NCI-H1105 treated with DMSO at 0.1 percent for 48 hours (cell line): ENCODE measurements around the gene HOXB1.

ENCODE experiments used
- DNase-seq: peaks from one replicate; lab custom pipeline; 2025; lab: John Stamatoyannopoulos, UW

Gene HOXB1

DNA sequence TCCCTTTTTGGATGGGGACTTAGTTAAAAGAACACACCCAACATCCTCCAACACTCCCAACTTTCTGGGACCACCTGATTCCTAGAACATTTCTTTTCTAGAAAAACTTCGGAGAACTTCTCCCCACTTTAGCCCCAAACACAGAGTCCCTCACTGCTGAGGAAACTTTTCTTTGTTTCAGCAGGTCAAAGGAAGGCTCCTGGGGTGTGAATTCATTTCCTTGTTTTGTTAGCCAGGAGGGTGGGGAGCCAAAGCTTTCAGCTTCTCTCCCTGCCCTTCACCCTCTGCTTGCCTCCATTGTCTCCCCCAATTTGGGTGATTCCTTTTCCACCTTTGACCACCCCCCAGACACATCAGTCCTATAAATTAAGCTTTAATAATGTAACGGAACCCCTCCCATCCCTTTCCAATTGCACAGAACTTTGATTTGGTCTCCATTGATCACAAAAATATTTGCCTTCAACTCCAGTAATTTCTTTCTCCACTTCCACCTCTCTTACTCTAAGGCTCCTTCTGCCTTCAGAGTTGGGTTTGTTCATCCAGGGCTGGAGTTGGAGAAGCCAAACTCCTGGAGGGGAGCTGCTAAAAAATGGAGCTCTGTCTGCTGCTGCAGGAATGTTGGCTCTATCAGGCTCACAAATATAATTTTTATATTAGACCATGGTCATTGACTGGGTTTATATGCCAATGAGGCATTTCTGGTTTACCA is 37.0 kb upstream of the HOXB1 start:
- no peak for DNase-seq

DNA sequence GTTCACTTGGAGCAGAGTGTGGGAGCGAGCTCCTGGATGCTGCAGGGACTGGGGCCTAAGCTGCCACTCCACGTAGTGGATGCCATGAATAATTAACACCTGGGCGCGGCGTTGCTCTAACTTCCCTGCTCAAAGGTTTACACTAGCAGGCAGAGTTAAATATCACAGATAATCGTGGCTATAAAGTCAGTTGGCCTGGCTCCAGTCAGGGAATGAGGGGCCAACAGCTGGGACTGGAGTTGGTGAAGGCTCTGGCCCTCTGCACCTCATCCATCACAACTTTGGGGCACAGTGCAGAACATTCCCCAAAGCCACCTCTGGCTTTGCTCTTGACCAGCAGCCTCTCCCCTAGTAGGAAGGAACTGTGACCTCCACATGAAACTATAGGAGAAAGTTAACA is 36.4 kb upstream of the HOXB1 start:
- DNase-seq, result no peak

DNA sequence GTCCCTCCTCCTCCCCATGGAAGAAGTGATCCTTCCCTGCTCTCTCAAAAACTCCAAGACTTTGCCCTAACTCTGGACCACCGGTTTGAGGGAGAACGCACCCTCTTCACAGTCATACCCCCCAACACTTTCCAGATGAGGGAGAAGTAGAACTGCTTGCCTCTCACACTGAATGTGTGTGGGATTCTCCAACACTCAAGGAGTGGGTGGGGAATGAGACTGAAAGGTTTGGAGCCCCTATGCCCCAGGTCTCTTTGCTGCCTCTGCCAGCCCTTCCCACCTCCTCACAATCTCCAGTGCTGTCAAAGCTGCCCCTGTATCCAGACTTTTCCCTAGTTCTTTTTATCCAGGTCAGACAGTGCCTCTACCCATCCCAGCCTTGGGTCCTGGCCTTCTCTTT is 35.9 kb upstream of the HOXB1 start:
- no peak for DNase-seq

GRCh38 chr17:48565925-48566710 is 35.3 kb upstream of the HOXB1 start:
- DNase-seq, result no peak

DNA sequence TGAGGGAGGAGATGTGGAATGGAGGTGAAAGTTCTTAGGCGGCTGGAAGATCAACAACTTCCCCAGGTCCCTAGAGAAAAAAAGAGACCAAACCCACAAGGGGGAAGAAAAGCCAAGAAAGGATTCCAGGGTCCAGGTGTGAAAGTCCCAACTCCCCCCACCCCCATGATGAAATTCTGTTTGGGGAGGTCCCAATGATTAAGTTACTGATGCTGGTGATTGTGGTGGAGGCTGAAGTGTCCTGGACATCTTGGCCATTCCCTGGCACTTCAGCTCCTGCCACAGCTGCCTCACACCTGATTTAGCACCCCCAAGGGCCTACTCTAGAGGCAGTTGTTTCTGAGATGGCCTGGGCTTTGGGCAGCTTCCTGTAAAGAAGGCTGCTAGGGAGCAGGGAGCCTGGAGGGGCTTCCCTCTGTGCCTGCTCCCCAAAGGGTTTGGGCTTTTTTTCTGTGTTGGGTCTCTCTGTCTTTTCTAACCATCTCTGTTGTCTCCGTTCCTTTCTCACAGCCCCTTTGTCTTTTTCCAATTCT is 34.3 kb upstream of the HOXB1 start:
- no peak for DNase-seq

DNA sequence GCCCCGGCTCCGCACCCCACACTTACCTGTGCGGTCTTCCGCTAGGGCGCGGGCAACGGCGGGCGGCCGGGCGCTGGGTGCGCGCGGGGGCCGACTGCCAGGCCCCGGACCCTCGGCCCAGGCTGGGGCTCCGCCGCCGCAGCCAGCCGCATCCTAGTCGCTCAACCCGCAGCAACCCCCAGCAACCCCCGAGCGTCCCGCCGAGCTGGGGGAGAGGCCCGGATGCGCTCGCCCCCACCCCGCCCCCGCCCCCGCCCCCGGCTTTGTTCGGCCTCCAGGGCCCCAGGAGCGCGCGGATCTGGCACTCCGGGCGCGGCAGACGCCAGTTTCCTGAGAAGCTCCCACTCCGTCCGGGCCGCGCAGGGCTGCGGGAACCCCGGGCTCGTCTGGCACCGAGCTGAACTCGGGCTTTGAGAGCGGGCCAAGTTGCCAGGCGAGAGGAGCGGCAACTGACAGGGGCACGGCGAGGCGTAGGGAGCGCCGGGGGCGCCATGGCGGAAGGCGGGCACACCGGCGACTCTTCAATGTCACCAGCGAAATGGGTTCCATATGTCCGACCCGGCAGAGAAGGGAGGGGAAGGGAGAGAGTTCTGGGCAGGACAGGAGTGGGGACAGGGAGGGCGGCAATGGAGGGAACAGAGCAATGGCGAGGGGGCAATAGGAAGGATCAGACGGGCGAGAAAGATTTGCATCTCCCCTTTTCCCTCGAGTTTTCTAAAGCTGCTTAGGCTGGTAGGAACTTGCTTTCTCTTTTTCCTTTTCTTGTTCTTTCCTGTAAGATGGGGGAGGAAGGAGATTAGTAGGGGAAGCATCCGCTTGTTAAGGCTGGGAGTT is 33.6 kb upstream of the HOXB1 start:
- peak; percentile 24 for DNase-seq

DNA sequence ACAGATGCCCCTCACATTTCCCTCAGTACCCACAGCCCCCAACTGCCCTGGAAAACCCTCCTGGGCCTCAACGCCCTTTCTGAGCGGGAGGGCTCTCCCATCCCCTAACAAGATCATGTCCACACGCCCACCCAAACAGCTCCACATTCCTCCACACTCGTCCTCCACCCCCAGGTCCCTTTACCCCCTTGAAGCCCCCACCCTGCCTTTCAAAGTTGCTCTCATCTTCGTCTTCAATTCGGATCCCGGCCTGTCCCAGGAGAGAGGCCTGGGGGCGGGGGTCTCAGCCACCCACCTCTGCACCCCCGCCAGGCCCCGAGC is 33.0 kb upstream of the HOXB1 start:
- DNase-seq, result no peak

- no peak for DNase-seq
These were observed 32.6 kb upstream of the HOXB1 start for GRCh38 chr17:48563385-48563838.

- no peak for DNase-seq
These were observed 32.1 kb upstream of the HOXB1 start for GRCh38 chr17:48562934-48563333.

DNA sequence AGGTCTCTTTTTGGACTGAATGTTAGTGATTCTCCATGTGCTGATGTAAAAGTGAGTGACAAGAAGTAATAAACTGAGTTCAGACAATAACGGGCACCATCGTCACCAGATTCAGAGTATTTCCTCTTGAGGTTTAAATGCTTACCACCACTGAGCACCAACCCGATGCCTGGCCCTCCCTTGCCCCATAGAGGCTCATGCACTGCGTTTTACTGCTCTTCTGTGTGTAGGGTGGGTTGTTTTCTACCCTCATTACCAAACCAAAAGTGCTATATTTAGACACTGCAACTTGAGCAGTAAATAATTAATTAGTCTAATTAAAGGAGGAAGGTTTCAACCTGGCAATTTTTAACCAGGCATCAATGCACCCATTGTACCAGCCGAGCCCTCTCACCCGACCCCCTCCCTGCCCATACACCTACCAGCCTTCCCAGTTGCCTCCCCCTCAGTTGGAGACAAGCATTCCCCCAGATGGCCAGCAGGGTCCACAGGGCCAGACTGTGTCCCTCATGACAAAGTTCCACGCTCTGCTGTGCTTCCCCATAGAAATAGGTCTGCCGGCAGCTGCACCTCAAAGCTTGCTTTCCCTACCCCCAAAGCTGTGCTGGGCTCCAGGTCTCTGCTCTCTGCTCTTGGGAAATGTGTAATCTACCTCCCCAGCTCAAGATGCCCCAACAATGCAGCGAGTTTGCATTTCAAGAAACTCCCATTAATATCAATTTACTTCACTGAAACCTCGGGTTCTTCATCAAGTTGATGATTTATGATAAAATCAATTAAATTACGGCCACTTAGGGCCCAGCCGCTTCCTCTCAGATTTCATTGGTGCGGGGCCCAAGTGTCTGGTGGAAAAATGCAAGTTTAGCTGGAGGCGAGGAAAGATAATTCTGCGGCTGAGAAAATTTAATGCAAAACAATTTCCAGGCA is 31.3 kb upstream of the HOXB1 start:
- no peak for DNase-seq

- no peak for DNase-seq
These were observed 29.3 kb upstream of the HOXB1 start for GRCh38 chr17:48559840-48560817.

DNA sequence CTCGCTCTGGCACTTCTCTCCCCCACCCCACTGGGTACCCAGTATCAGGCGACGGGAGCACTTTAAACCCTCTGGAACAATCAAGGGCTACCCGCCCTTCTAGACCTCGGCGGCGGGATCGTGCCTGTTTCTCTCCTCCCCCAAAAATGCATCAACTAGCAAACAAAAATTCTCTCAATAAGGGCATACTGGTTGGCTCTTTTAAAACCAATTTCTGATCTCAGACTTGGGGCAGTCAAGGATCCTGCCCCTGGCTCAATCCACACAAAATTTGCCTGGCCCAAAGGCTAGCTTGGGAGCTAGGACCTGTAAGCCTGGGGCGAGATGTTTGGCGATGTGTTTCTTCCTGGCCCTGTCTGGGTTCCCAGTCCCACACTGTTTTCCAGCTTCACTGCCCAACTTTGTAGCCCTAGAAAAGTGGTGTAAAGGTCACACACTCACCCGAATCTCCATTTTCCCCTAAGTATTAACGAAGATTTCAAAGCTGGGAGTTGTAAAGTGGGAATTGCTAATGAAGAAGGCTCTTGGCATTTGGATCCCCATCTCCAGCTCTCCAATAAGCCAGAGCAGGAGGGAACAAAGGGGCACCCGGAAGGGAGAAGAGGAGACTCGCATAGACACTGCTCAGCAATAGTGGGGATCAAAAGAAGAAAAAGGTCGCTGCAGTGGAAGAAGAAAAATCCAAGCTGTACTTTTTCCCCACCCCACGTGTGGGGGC is 28.5 kb upstream of the HOXB1 start:
- DNase-seq, result no peak

DNA sequence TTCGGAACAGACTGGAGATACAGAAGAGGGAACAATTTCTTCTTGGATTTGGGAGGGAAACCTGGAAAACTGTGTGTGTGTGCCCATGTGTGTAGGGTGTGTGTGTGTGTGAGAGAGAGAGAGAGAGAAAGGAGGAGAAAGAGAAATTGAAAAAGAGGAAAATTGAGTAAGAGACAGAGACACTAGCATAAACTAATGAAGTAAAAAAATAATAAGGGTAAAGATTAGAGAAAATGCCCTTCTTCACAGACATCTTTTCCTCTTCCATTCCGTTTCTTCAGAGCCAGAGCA is 28.0 kb upstream of the HOXB1 start:
- DNase-seq, result no peak

GRCh38 chr17:48558057-48558830 is 27.4 kb upstream of the HOXB1 start:
- no peak for DNase-seq

DNA sequence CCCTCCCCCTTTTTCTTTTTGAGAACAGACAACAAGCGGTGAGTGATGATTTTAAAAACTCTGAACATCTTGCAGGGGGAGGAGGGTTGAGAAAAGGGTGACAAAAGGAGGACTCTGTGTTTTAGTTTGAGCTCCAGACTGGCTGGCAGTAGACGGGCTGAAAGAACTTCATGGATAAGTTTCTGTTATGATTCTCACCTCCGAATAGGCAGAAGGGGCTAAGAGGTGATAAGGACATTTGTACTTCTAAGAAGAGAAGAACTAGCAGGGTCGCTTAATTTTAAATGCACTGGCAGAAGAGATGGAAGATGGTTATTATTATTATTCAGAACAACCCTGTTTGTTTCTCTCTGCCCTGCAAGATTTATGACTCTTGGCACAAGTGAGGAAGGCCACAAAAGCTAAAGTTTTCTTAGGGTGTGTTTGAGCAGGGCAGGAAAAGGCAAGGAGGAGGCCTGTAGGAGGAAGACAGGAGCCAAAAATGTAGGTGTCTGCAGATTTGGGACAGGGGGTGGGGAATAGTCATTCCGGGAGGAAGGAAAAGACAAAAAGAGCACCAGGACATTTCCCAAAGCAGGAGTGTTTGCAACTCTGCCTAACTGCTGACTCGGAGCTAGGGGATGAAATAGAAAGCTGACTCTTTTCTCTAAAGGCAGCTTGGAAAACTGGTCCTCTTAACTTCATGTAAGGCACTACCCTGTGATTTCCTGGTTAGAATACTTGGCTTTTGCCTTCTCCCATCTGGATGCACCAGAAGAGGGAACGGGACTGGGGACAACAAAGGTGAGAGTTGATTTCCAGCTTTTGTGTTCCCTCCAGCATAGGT is 26.0 kb upstream of the HOXB1 start:
- no peak for DNase-seq

DNA sequence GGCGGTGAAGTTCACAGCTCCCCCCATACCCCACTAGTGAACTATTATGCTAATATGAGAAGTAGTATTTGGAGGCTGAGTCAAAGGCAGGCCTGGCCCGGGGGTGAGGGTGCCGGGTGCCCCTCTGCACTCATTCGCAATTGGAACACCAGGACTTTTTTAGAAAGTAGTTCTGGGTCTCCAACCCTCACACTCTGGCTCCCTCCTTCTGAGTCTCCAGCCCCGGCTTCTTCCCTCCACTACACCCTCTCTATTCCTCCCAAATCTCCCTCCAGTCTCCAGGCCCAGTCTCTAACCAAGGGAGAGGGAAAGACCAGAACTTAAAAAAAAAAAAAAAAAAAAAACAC is 25.4 kb upstream of the HOXB1 start:
- DNase-seq, result no peak

DNA sequence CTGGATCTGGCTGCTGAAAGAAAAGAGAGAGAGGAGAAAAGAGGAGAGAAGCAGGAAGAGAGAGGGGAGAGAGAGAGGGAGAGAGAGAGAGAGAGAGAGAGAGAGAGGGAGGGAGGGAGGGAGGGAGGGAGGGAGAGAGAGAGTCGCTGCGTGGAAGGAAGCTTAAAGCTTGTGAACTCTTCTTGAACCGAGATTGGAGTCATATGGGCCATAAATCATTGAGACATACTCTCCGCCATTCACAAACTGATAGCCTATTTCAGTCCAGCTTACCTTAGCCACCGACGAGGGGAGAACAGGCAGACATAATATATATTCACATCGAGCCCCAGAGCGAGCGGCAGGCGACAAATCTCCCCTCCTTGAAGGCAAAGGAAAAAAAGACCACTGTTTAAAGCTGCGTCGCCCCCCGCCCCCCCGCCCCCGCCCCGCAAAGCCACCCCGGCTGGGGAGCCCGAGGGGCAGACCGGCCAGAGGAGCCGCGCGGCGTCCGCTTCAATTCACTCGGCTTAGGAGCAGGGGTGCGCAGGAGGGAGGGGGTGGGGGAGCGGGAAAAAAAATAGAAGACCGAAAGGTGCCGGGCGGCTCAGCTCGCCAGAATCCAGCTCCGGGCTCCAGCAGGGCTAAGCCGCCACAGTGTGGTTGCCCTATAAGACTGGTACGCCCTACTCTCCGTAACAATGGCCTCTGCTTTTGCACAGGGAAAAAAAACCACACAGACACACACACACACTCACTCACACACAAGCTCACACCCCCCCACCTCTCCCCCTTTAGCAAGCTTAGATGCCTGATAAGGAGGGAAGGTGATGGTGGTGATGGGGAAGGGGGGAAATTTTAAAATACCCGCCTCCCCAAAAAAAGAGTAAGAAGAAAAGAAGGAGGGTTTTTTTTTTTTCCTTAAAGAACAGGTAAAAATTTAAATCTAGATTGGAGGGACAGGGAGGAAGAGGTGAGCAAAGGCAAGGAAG is 24.7 kb upstream of the HOXB1 start:
- peak; percentile 85 for DNase-seq
